Measurements from ENCODE around the gene TIGIT. TPM values are rescaled to one million over a fixed set of nuclear protein-coding genes. Genes with fewer than 3 reads are reported as not detected.

Gene TIGIT
- total RNA-seq, 4 donors from 2014 or later, result 0.44 to 3.3 (median 1.4) TPM; not detected in 1

GRCh38 chr3:114299421-114299820 lies 5.6 kb downstream of the TIGIT start:
- TF ChIP-seq CTCF (IDR thresholded peaks at IDR 0.05; ENCODE audit: low read depth), result no peak

GRCh38 chr3:114299941-114300624 lies 6.3 kb downstream of the TIGIT start:
- no peak for TF ChIP-seq CTCF (IDR thresholded peaks at IDR 0.05; ENCODE audit: low read depth)

GRCh38 chr3:114307222-114307830 lies 13.5 kb downstream of the TIGIT start:
- no peak for TF ChIP-seq CTCF (IDR thresholded peaks at IDR 0.05; ENCODE audit: low read depth)

GRCh38 chr3:114307832-114308231 lies 14.0 kb downstream of the TIGIT start:
- TF ChIP-seq CTCF (IDR thresholded peaks at IDR 0.05; ENCODE audit: low read depth), result no peak

GRCh38 chr3:114308377-114308776 lies 14.5 kb downstream of the TIGIT start:
- TF ChIP-seq CTCF (IDR thresholded peaks at IDR 0.05; ENCODE audit: low read depth), result no peak

GRCh38 chr3:114308830-114309229 lies 15.0 kb downstream of the TIGIT start:
- TF ChIP-seq CTCF (IDR thresholded peaks at IDR 0.05; ENCODE audit: low read depth), result no peak

- no peak for TF ChIP-seq CTCF (IDR thresholded peaks at IDR 0.05; ENCODE audit: low read depth)
Observed at GRCh38 chr3:114310695-114311094, 16.9 kb downstream of the TIGIT start.
